ENCODE results near the gene PAX8.
"Not testable (repeated sequence)": the region's sequence is repeated elsewhere in the genome, so short reads cannot be mapped to it uniquely, and the experiment has no call there.

DNA sequence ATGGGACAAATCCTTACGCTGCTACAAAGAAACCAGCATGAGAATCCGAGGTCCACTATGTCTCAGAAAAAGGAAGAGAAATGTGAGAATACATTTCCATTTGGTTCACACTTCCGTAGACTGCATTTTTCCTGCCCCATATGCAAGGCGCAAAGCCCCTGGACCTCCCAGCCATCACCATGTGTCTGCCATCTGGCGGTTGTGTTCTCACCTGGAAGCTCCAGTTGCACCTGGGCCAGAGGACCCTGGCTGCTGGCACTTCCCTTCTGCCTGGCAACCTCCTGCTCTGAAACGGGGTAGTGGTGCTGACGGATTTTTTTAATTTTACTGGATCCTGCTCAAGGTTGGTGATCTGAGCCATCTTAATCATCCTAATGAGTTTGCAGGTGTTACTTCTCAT is 41.4 kb upstream of the PAX8 start:
- TF ChIP-seq, protein P1, sequence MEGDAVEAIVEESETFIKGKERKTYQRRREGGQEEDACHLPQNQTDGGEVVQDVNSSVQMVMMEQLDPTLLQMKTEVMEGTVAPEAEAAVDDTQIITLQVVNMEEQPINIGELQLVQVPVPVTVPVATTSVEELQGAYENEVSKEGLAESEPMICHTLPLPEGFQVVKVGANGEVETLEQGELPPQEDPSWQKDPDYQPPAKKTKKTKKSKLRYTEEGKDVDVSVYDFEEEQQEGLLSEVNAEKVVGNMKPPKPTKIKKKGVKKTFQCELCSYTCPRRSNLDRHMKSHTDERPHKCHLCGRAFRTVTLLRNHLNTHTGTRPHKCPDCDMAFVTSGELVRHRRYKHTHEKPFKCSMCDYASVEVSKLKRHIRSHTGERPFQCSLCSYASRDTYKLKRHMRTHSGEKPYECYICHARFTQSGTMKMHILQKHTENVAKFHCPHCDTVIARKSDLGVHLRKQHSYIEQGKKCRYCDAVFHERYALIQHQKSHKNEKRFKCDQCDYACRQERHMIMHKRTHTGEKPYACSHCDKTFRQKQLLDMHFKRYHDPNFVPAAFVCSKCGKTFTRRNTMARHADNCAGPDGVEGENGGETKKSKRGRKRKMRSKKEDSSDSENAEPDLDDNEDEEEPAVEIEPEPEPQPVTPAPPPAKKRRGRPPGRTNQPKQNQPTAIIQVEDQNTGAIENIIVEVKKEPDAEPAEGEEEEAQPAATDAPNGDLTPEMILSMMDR (IDR thresholded peaks at IDR 0.05; ENCODE audit: low read depth, low read length) = not testable (repeated sequence)
- TF ChIP-seq EZH2phosphoT487 (IDR thresholded peaks at IDR 0.05; ENCODE audit: low read depth) = not testable (repeated sequence)
